Bronchial epithelial cell (primary cell): Measurements from ENCODE around the gene MORC2. TPM values are rescaled to one million over a fixed set of nuclear protein-coding genes. Genes with fewer than 3 reads are reported as not detected.

Experiments used
- DNase-seq: peaks from one replicate; pipeline ENCODE4 v3.0.0-alpha.2; 2010; ENCODE audit warnings: low read depth
- FAIRE-seq: peaks from 2 replicates; lab custom pipeline; 2011; peaks lifted over from hg19 to GRCh38; lab: Jason Lieb, UNC
- H3K27me3 ChIP-seq: 2 replicates; pipeline ENCODE4 v1.5.1; 2011; ENCODE audit warnings: low read length; ENCODE audit not compliant: control insufficient read depth, insufficient read depth
- H3K36me3 ChIP-seq: 2 replicates; pipeline ENCODE4 v1.5.1; 2011; ENCODE audit warnings: low read length; ENCODE audit not compliant: control insufficient read depth, insufficient read depth
- H3K4me3 ChIP-seq: 2 replicates; pipeline ENCODE4 v1.5.1; 2011; ENCODE audit warnings: mild to moderate bottlenecking, low read depth, low read length, control low read depth
- CTCF ChIP-seq: IDR thresholded peaks from 2 replicates; pipeline ENCODE4 v1.5.1; 2011; ENCODE audit warnings: mild to moderate bottlenecking, moderate library complexity, low read length, control low read depth, inconsistent platforms; ENCODE audit not compliant: insufficient read depth, severe bottlenecking
- total RNA-seq: library from RNA; depleted of rRNA; stranded (reverse); fragments of >200 nt; gene quantifications from 2 replicates; pipeline ENCODE4 v1.2.1, GENCODE V29; 2014

Gene MORC2
- 11.0 and 12.6 TPM in 2 replicates for total RNA-seq

GRCh38 chr22:30968015-30968923, at the start of gene MORC2:
MORC2 (minus strand) TSS chr22:30968774; CDS start chr22:30967889, 885 bp downstream.
- DNase-seq (peak; percentile 23), FAIRE-seq (no peak)
- no peak for TF ChIP-seq CTCF
- Histone ChIP-seq H3K4me3 (peak within 1 kb of the TSS; percentile 59), H3K36me3 (peaks cover 8% of the 10 kb centered on the region), H3K27me3 (no peaks in the 10 kb centered on the region)

- Histone ChIP-seq H3K36me3 (no peaks in the 10 kb centered on the region), H3K4me3 (no peak overlapping the region), H3K27me3 (no peaks in the 10 kb centered on the region)
- TF ChIP-seq CTCF, result no peak
- DNase-seq, result no peak
- no peak for FAIRE-seq
Observed at GRCh38 chr22:31005535-31005934, 37.0 kb upstream of the MORC2 start.

DNA sequence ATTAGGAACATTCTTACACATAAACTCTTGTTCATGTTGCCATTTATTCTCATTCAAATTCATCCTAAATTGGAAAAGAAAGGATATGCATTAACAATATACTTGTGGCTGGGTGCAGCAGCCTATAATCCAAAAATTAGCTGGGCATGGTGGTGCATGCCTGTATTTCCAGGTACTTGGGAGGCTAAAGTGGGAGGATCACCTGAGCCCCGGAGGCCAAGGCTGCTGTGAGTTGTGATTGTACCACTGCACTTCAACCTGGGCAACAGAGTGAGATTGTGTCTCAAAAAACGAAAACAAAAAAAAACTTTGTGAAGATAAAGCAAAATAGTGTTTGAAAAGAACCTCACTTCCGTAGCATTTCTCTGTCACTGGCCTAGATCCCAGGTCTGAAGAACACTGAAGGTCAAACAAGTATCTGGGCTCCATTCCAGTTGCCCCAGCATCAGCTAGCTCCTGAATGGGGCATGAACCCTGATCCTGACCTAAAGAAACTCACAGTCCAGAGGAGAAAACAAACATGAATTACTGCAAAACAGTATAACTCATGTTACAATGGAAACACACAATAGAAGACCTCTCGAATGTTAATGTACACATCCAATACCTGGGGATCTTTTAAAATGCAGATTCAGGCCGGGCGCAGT, 32.7 kb upstream of the MORC2 start:
- DNase-seq (no peak), FAIRE-seq (no peak)
- H3K36me3 ChIP-seq, result no peaks in the 10 kb centered on the region
- no peak overlapping the region for H3K4me3 ChIP-seq
- no peak for TF ChIP-seq CTCF
- H3K27me3 ChIP-seq, result no peaks in the 10 kb centered on the region

- H3K36me3 ChIP-seq, result no peaks in the 10 kb centered on the region
- no peak for TF ChIP-seq CTCF
- no peak for DNase-seq
- no peak for FAIRE-seq
- no peaks in the 10 kb centered on the region for H3K27me3 ChIP-seq
- H3K4me3 ChIP-seq, result no peak overlapping the region
Observed at GRCh38 chr22:30998329-30998728, 29.8 kb upstream of the MORC2 start.

GRCh38 chr22:30996462-30996861, 27.9 kb upstream of the MORC2 start:
- Histone ChIP-seq H3K4me3 (no peak overlapping the region), H3K36me3 (no peaks in the 10 kb centered on the region), H3K27me3 (no peaks in the 10 kb centered on the region)
- no peak for TF ChIP-seq CTCF
- DNase-seq, result no peak
- no peak for FAIRE-seq
